NK-92 treated with Interleukin-12 subunit alpha and Interleukin-12 subunit beta, amount 100 ng/mL, for 24 hours (cell line): ENCODE measurements around the gene TAS2R39.
"Not testable (repeated sequence)": the region's sequence is repeated elsewhere in the genome, so short reads cannot be mapped to it uniquely, and the experiment has no call there.

Experiments used
- DNase-seq: peaks from one replicate; lab custom pipeline; 2025; lab: John Stamatoyannopoulos, UW

TAS2R39 gene

GRCh38 chr7:143183024-143183423 is at the start of gene TAS2R39:
TSS of gene TAS2R39 (plus strand) at chr7:143183419. CDS start at chr7:143183419, 0 bp downstream.
- DNase-seq: no peak

GRCh38 chr7:143147070-143147469 is 36.1 kb upstream of the TAS2R39 start:
- DNase-seq: no peak

DNA sequence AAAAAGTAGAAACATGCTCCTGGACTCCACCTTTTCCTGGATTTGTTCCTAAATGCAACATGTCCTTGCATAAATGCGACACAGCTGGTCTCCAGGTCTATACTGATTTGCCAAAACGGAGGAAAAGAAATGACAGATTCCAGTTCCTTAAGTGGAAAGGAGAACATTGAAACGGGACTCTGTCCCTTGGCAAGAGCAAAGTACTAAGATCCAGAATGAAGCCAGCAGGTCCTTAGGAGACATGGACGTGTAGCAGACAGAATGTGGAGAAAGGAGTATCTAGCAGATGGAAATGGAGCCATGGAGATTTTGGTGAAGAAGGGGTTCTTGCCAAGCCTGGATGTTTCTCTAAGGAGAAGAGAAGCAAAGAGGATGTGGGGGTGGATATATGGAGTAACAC is 35.2 kb upstream of the TAS2R39 start:
- DNase-seq: no peak

- no peak for DNase-seq
These were observed 34.6 kb upstream of the TAS2R39 start for GRCh38 chr7:143148651-143149050.

- not testable (repeated sequence) for DNase-seq
These were observed 32.5 kb upstream of the TAS2R39 start for GRCh38 chr7:143150696-143151095.

DNA sequence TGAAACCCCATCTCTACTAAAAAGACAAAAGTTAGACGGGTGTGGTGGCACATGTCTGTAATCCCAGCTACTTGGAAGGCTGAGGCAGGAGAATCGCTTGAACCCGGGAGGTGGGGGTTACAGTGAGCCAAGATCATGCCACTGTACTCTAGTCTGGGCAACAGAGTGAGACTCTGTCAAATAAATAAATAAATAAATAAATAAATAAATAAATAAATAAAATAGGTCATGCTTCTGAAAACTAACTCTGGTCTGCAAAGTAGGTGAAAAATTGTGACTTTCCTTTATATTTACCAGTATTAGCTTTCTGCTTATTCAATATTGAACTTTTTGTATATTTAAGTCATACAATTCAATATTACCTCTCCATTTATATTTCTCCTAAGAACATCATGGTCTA is 24.6 kb upstream of the TAS2R39 start:
- DNase-seq: not testable (repeated sequence)

DNA sequence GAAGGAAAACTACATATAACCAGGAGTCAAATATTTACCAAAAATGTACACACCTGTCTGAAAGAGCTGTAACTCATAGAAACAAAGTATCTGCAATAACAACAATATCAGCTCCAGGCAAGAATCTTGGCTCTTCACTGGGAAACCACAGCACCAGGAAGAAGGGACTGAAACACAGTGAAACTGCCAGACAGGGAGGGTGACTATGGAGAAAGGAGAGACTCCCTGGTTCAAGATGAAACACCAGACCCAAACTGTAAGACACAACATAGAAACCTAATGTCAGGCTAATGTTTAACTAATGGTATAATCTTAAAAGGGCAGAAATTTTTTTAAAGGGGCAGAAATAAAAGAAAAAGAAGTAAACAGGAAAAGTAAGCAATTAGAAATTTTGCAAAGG is 11.5 kb upstream of the TAS2R39 start:
- DNase-seq: no peak

DNA sequence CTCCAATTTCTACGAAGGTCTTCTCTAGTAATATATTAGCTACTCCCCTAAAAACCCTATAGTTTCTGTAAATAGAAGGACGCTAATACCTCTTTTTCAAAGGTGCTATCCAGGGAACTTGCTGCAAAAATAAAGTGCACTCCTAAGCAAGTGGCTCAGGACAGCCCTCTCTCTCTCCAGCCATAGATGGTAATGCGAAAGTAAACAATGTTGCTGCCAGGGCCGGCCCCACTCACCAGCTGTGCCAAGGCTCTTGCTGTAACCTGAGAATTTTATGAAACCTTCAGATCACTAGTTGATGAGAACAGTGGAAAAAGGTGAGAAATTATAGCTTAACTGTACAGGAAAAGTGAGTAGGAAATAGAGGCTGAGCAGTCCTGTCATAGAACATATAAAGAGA is 10.9 kb upstream of the TAS2R39 start:
- DNase-seq: no peak

GRCh38 chr7:143176128-143176527 is 7.1 kb upstream of the TAS2R39 start:
- no peak for DNase-seq

GRCh38 chr7:143177374-143178119 is 5.7 kb upstream of the TAS2R39 start:
- no peak for DNase-seq

GRCh38 chr7:143180771-143181170 is 2.4 kb upstream of the TAS2R39 start:
- not testable (repeated sequence) for DNase-seq

DNA sequence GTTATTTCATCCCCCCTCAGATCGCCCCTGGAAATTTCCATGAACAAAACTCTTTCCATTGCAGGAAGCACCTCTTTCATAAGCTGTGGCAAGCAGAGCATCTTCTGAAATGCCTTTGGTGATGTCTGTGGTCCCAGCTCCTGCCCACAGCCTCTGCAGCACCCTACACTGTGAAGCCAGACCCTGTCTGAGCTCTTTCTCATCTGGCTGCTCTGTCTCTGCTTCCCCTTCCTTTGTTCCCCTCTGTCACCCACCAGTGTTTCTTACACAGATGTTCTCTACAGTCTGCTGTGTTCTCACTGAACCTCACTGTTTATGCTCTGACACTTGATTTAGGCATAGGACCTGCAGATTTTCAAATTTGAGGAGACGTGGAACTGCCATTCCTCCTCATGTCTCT is 1.9 kb upstream of the TAS2R39 start:
- no peak for DNase-seq

DNA sequence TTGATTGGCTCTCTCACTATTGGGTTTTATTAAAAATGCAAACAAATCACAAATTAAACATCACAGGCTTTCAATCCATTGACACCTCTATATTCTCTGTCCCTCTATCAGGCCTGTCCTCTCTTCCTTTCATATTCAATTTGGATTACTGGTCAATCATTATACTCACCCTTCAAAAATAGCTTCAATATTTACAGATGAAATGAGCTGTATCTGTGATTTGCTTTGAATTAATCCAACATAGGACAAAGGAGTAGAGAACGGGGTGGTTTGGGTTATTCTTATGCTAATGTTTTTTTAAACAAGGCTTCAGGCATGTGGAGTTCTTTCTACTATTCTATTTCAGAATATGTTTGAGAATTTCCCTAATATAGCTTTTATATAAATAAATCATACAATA is 2.3 kb downstream of the TAS2R39 start:
- no peak for DNase-seq

- no peak for DNase-seq
These were observed 5.8 kb downstream of the TAS2R39 start for GRCh38 chr7:143188994-143189393.

GRCh38 chr7:143193880-143194279 is 10.7 kb downstream of the TAS2R39 start:
- no peak for DNase-seq

GRCh38 chr7:143199040-143199439 is 15.8 kb downstream of the TAS2R39 start:
- no peak for DNase-seq

GRCh38 chr7:143202161-143202560 is 18.9 kb downstream of the TAS2R39 start:
- DNase-seq: no peak

GRCh38 chr7:143203386-143203785 is 20.2 kb downstream of the TAS2R39 start:
- DNase-seq: no peak

- peak; percentile 4 for DNase-seq
These were observed 22.5 kb downstream of the TAS2R39 start for GRCh38 chr7:143205560-143206293.

- no peak for DNase-seq
These were observed 27.3 kb downstream of the TAS2R39 start for GRCh38 chr7:143210541-143210940.

GRCh38 chr7:143213478-143213877 is 30.3 kb downstream of the TAS2R39 start:
- not testable (repeated sequence) for DNase-seq

- DNase-seq: peak; percentile 23
These were observed 31.8 kb downstream of the TAS2R39 start for GRCh38 chr7:143214789-143215679.
